Activated CD4-positive, alpha-beta T cell treated with anti-CD3 and anti-CD28 coated beads for 24 hours (primary cell): ENCODE data around the gene ADGRG2.

Experiments used
- DNase-seq, 2 donors: peaks; one replicate each; pipeline ENCODE4 v3.0.0-alpha.2; 2020; ENCODE audit warnings: low read depth in 2 of 2

The ADGRG2 gene

GRCh38 chrX:19121898-19122640, at the start of gene ADGRG2:
Gene ADGRG2 (minus strand): TSS chrX:19122468. CDS start chrX:19068834, 53,634 bp downstream.
- DNase-seq, result no peak

GRCh38 chrX:19168609-19169008, 46.3 kb upstream of the ADGRG2 start:
- no peak for DNase-seq

- DNase-seq, result no peak
Measured at GRCh38 chrX:19162851-19163250, 40.6 kb upstream of the ADGRG2 start.

- DNase-seq, result no peak
Measured at GRCh38 chrX:19156186-19156585, 33.9 kb upstream of the ADGRG2 start.

GRCh38 chrX:19152762-19153161, 30.5 kb upstream of the ADGRG2 start:
- no peak for DNase-seq

- DNase-seq, result no peak
Measured at GRCh38 chrX:19137067-19137466, 14.8 kb upstream of the ADGRG2 start.

- no peak for DNase-seq
Measured at GRCh38 chrX:19133784-19134183, 11.5 kb upstream of the ADGRG2 start.

GRCh38 chrX:19133231-19133630, 11.0 kb upstream of the ADGRG2 start:
- DNase-seq, result no peak

GRCh38 chrX:19130628-19131027, 8.4 kb upstream of the ADGRG2 start:
- no peak for DNase-seq

GRCh38 chrX:19129694-19130093, 7.4 kb upstream of the ADGRG2 start:
- DNase-seq, result no peak

GRCh38 chrX:19127649-19128168, 5.4 kb upstream of the ADGRG2 start:
- no peak for DNase-seq

- DNase-seq, result no peak
Measured at GRCh38 chrX:19122641-19123009, 357 bp upstream of the ADGRG2 start.

GRCh38 chrX:19121466-19121865, 802 bp downstream of the ADGRG2 start:
- no peak for DNase-seq

- DNase-seq, result no peak
Measured at GRCh38 chrX:19110642-19111041, 11.6 kb downstream of the ADGRG2 start.

GRCh38 chrX:19107035-19107434, 15.2 kb downstream of the ADGRG2 start:
- DNase-seq, result no peak

GRCh38 chrX:19100586-19100985, 21.7 kb downstream of the ADGRG2 start:
- DNase-seq, result no peak

GRCh38 chrX:19097553-19098283, 24.6 kb downstream of the ADGRG2 start:
- no peak for DNase-seq

- no peak for DNase-seq
Measured at GRCh38 chrX:19096586-19096985, 25.7 kb downstream of the ADGRG2 start.

GRCh38 chrX:19094654-19095053, 27.6 kb downstream of the ADGRG2 start:
- no peak for DNase-seq

GRCh38 chrX:19091596-19091995, 30.7 kb downstream of the ADGRG2 start:
- no peak for DNase-seq

- no peak for DNase-seq
Measured at GRCh38 chrX:19089555-19090040, 32.7 kb downstream of the ADGRG2 start.

GRCh38 chrX:19086102-19086772, 36.0 kb downstream of the ADGRG2 start:
- no peak for DNase-seq
